SK-N-DZ (cell line): ENCODE measurements around the gene RBM41. TPM values are rescaled to one million over a fixed set of nuclear protein-coding genes. Genes with fewer than 3 reads are reported as not detected.
A peak's percentile ranks its signal among the peaks of the same experiment; 100 is the strongest.
"Not testable (repeated sequence)": the region's sequence is repeated elsewhere in the genome, so short reads cannot be mapped to it uniquely, and the experiment has no call there.

Experiments
- DNase-seq: peaks from one replicate; pipeline ENCODE4 v3.0.0-alpha.2; 2015; ENCODE audit warnings: low spot score
- polyA plus RNA-seq, 2 experiments: library from polyadenylated mRNA; depleted of rRNA; stranded (reverse); fragments of >200 nt; gene quantifications; 2 replicates each; pipeline ENCODE4 v1.2.3, GENCODE V29; 2014

Gene RBM41
- 14.2 and 14.8 TPM in 2 replicates for polyA plus RNA-seq (2014; cell fraction: cytosol; rRNA removed)
- 49.6 and 73.5 TPM in 2 replicates for polyA plus RNA-seq (2014; cell fraction: nucleus; rRNA removed)

DNA sequence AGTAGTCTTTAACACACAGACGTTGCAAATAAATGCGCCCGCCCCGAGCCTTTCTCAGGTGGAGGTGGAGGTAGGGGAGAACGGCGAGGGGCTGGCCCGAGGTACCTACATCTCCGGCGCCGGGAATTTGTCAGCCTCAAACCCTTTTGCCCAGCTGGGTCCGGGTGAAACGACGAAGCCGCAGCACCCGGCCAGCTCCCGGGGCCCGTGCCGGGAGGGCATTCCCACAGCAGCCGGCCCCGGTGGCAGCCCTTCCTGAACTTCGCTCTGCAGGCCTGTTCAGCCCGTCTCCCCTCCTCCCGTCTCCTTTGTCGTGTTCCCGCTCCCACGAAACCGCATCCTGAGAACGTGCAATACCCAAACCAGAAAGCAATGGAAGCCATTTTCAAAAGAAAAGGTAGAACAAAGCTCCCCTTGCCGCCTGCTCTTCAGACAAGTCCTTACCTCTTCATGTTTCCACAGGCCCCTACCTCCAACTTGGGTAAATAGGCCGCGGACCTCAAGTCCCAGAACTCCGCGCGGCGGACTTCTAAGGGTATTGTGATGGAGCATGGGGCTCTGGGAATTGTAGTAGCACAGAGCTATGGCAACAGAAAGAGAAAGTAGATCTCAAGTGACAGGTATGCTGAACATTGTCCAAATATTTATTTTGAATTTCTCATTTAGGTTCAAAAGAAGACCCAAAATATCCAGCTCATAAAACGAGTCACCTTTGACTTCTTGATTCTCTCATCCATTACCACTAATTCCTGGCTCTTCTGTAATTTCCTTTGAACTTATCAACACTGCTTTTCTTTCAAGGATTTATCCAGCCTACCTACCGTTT is at the start of gene RBM41:
TSS of gene RBM41 (minus strand) at position 501 of the 826 bp plus-strand sequence. CDS start at position 452, 49 bp downstream.
- DNase-seq, result peak; percentile 69

DNA sequence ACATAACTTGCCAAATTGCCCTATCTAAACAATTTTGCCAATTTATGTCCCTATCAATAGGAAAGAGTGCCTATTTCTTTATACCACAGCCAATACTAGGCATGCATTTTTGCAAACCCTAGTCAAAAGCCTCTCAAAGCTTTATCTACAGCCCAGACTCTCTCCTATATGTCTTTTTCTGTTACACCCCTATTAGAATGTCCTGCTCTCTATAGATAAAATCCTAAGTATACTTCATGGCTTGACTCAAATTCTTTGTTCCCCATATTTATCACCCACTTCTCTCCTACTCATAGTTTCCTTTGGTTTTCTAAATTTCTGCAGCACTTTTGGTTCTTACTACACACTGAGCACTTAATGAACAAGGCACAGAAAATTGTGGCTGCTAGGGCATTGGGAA is 49.6 kb upstream of the RBM41 start:
- DNase-seq, result no peak

- DNase-seq, result no peak
Observed at GRCh38 chrX:107167163-107167921, 48.7 kb upstream of the RBM41 start.

GRCh38 chrX:107157618-107158017 is 39.0 kb upstream of the RBM41 start:
- DNase-seq, result not testable (repeated sequence)

DNA sequence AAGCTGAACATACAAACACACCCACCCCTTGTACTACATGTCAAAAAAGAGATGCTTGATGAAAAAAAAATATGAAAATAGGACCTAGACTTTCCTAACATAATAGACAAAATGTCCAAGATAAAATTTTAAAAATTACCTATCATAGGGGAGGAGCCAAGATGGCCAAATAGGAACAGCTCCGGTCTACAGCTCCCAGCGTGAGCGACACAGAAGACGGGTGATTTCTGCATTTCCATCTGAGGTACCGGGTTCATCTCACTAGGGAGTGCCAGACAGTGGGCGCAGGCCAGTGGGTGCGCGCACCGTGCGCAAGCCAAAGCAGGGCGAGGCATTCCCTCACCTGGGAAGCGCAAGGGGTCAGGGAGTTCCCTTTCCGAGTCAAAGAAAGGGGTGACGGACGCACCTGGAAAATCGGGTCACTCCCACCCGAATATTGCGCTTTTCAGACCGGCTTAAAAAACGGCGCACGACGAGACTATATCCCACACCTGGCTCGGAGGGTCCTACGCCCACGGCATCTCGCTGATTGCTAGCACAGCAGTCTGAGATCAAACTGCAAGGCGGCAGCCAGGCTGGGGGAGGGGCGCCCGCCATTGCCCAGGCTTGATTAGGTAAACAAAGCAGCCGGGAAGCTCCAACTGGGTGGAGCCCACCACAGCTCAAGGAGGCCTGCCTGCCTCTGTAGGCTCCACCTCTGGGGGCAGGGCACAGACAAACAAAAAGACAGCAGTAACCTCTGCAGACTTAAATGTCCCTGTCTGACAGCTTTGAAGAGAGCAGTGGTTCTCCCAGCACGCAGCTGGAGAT is 37.2 kb upstream of the RBM41 start:
- DNase-seq, result not testable (repeated sequence)

DNA sequence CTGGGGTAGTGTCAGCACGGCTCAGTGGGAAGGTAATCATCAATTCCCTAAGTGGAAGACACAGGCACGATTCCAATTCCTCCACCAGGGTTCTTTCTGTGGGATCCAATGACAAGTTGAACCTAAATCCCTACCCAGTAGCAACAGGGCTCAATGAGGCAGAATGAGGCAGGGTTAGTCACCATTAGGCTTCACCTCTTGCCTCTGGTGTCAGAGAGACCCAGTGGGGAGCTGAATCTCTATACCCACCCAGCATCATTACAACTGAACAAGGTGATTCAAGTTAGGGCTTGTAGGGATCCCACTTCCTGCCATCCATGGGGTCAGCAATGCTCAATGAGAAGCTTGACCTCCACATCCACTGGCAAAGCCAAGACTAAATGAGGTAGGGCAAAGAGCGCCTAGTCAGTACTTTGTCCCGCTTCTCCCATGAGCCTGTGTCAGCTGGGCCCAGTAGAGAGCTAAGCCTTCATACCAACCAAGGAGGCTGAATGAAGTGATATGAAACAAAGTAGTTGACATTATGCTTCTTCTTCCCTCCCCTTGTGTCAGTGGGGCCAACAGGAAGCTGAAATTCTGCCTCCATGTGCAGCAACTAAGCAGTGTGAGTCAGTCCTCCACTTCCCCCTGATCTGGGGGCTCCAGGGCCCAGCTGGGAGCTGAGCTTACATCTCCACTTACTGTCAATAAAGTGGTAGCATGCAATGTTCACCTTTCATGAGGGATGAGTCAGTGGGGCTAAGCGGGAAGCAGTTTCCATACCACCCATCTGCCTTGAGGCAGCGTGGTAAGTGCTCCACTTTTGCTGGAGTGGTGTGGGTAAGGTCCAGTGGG is 36.4 kb upstream of the RBM41 start:
- no peak for DNase-seq

DNA sequence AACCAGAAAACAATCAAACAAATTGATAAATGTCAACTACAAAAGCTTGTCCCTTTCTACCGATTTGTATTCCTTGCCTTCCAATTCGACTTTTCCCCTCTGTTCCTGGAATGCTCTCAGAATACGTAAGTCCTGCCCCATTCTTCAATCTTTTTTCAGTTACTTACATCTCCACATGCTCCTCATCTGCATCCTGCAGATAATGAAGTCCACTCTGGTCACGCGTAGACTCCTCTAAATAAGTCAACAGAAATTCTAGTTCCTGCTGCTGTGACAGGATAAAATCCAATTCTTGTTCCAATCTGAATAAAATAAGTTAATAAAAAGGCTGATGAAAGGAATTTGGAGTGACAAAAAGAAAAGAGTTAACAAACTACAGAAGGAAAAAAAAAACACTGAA is 34.4 kb upstream of the RBM41 start:
- no peak for DNase-seq

DNA sequence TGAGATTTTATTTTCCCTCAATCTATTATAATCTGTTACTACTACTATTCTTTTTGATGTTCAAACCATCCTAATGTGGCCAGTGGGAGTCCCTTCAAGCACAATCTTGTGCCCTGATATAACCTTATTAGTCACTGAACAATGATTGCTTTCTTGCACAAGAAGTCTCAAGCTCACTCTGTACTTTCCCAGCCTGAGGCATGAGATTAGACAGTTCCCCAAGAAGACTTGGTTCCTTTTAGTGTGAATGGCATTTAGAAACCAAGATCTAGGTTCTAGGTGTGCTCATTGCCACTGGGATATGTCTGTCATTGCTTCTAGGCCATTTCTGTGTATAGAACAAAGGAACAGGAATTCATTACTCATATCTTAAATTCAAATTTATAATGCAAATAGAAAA is 28.0 kb upstream of the RBM41 start:
- DNase-seq, result no peak

- no peak for DNase-seq
Observed at GRCh38 chrX:107135965-107136307, 17.3 kb upstream of the RBM41 start.

- no peak for DNase-seq
Observed at GRCh38 chrX:107135049-107135964, 16.7 kb upstream of the RBM41 start.

DNA sequence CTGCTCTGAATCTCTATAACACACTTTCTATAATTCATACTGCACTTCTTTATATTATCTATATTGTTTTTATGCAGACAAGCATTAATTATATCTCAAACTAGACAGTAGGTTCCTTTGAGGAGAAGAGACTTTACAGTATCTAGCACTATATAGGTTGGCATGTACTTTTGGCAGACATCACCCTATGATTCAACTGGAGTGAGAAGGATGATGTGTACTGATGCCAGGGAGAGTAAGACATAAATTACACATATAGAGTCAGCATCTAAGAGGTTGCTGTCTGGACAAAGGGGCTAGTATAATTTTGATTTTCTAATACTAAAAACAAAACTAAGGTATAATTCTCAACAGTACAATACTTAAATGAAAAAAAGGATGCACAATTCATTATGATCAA is 5.1 kb upstream of the RBM41 start:
- DNase-seq, result no peak

- DNase-seq, result no peak
Observed at GRCh38 chrX:107119283-107119682, 661 bp upstream of the RBM41 start.

- no peak for DNase-seq
Observed at GRCh38 chrX:107117993-107118321, 665 bp downstream of the RBM41 start.

- DNase-seq, result no peak
Observed at GRCh38 chrX:107107459-107107858, 11.2 kb downstream of the RBM41 start.

DNA sequence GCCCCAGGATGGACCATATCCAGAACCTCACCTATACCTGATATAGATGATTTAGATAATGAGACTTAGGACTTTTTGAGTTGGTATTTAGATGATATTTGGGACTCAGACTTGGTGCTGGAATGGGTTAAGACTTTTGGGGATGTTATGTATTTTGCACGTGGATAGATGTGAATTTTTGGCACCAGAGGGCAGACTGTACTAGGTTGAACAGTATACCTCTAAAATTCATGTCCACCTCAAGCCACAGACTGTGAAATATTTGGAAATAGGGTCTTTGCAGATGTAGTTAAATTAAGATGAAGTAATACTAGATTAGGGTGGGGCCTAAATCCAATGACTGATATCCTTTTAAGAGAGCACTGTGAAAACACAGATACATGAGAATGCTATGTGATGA is 15.6 kb downstream of the RBM41 start:
- no peak for DNase-seq

DNA sequence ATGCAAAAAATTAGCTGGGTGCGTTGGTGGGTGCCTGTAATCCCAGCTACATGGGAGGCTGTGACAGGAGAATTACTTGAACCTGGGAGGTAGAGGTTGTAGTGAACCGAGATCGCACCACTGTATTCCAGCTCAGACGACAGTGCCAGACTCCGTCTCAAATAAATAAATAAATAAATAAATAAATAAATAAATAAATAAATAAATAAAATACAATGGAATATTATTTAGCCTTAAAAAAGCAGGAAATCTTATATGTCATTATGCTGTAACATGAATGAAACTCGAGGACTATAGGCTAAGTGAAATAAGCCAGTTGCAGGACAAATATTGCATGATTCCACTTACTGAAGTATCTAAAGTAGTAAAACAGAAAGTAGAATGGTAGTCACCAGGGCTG is 42.5 kb downstream of the RBM41 start:
- DNase-seq, result no peak

DNA sequence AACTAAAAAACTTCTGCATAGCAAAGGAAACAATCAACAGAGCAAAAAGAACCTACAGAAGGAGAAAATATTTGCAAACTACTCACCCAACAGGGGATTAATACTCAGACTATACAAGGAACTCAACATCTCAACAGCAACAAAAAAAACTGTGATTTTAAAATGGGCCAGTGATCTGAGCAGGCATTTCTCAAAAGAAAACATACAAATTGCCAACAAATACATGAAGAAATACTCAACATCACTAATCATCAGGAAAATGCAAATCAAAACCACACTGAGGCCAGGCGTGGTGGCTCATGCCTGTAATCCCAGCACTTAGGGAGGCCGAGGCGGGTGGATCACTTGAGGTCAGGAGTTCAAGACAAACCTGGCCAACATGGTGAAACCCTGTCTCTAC is 60.9 kb downstream of the RBM41 start:
- not testable (repeated sequence) for DNase-seq

DNA sequence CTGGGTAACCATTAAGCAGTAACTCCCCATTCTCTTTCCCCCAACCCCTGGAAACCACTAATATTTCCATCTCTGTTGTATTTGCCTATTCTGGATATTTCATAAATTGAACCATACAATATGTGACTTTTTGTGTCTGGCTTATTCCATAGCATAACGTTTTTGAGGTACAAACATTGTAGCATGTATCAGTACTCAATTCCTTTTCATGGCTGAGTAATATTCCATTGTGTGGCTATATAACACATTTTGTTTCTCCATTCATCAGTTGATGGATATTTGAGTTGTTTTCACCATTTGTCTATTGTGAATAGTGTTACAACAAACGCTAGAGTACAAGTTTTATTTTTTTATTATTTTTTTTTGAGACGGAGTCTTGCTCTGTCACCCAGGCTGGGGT is 63.6 kb downstream of the RBM41 start:
- no peak for DNase-seq

- DNase-seq, result peak; percentile 67
Observed at GRCh38 chrX:107050195-107050709, 68.4 kb downstream of the RBM41 start.

- DNase-seq, result no peak
Observed at GRCh38 chrX:107047622-107048021, 71.0 kb downstream of the RBM41 start.
